HG02642 (cell line): Measurements from ENCODE around the gene ZBTB20.

Experiments used
- ATAC-seq: cut with Tn5 transposase; IDR thresholded peaks from one replicate; pipeline ENCODE4 v1.9.1; 2021; ENCODE audit warnings: mild to moderate bottlenecking; ENCODE audit not compliant: unreplicated experiment, poor library complexity

ZBTB20 gene

GRCh38 chr3:114375608-114376421, 771.3 kb downstream of the ZBTB20 start:
- no peak for ATAC-seq

DNA sequence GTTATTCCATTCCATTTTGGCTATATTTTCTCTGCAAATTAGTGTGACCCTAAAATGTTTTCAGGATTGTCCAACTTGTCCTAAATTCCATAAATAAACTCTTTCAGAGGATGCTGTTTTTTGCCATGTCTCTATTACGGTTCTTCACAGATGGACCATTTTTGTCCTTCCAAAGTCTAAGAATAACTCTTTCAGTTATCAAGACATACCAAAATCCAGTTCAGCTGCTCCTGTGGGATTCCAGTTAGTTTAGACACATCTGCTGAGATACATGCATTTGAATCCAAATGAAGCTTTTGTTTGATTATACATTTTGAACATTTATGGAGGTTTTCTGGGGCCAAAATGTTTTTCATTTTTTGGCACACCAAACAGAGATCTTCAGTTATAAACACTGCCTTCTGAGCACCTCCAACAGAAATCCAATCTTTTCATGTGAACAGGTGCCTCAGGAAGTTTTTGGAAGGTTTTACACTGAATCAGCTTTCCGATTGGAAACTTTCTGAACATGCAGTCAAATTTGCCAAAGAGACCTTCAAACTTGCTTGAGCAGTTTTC, 772.6 kb downstream of the ZBTB20 start:
- no peak for ATAC-seq

DNA sequence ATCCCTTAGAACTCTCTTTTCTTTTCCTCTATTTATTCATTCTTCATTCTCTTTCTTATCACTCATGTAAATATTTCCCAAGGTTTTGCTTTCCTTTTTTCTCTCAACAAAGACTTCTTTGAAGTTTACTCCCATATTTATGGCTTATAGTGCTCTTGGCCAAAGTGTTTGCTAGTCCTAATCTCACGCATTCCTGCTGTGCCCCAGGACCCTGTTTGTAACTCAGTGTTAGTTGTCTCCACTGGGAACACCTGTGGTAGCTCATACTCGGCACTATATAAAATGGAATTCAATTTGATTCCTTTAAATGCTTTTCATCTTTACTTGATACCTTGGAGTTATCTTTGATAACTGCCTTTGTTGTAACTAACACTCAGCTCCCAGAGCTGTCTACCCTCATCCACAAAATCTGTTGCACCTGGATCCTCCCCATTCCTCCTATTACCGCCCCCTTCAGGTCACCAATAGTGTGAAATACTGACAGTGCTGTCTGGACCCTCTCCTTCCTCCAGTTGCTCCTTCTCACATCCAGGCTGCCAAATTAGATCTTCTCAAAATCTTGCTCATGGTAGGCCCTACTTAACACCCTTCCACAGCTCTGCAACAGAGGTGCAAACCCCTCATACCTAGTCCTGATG, 776.4 kb downstream of the ZBTB20 start:
- ATAC-seq: no peak

- ATAC-seq: no peak
Observed at GRCh38 chr3:114365909-114366308, 781.2 kb downstream of the ZBTB20 start.

- no peak for ATAC-seq
Observed at GRCh38 chr3:114364806-114365654, 782.1 kb downstream of the ZBTB20 start.

GRCh38 chr3:114363554-114364202, 783.4 kb downstream of the ZBTB20 start:
- ATAC-seq: no peak

DNA sequence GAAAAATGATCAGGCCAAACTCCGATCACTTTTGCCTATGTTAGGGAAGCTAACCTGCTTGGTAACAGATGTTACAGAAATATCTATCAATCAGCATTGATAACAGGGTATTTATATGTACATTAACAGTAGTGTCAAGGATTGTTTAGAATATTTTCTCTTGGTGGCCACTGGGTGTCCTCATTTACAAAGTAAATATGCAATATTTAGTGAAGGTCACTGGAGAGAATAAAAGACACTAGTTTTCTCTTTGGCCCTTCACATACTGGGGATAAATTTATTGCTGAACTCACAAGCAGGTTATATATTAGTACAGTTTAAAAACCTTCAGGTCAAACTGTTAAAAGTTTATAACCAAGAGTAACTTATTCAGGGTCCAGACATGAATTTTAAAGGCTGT, 784.3 kb downstream of the ZBTB20 start:
- no peak for ATAC-seq

DNA sequence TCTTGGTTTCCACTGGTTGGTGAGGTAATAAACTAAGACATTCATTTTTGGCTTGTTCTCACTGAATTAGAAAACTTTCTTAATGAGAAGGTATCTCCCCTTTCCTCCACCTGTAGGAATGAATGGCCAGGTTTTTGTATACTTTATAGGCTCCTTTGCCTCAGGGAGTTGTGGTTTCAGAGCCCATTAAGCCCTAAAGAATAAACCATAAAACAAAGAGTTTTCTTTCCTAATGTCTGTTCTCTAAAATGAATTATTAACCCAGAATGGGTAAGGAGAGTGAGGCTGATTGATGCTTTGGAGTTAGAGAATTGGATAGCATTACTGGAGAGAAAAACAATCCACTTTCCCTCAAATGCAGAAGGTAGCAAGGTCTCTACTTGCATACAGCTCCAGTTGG, 785.7 kb downstream of the ZBTB20 start:
- no peak for ATAC-seq

GRCh38 chr3:114356525-114356924, 790.6 kb downstream of the ZBTB20 start:
- no peak for ATAC-seq

- ATAC-seq: no peak
Observed at GRCh38 chr3:114356066-114356465, 791.0 kb downstream of the ZBTB20 start.

DNA sequence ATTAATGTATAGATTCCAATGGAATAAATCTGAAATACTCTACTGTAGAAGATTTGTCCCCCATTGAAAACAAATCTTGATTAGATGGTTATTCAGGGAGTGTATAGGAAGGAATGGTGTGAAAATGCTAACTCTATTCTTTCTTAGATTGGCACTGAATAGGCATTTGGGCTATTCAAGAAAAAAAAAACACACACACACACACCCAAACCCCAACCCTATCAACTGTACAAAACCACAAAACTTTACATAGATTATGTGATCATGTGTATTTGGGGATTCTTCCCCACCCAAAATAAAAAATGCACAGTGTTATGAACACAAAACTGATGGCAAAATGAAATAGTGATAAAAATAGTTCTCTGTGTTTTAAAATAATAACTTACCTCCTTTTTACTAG, 791.4 kb downstream of the ZBTB20 start:
- ATAC-seq: no peak

DNA sequence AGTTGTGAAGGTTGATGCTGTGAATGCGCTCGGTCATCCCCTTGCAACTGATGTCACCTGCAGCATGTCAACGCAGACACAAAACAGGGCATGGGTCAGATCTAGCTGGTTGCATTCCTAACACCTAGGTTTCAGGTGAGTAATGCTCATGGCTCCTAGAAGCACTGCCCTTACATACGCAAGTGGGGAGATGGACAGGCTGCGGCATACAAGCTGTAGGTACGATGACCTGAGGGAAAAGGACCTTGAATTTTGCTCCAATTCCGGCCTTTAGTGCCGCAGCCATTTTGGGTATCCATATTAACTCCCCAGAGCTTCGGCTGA, 795.3 kb downstream of the ZBTB20 start:
- no peak for ATAC-seq

DNA sequence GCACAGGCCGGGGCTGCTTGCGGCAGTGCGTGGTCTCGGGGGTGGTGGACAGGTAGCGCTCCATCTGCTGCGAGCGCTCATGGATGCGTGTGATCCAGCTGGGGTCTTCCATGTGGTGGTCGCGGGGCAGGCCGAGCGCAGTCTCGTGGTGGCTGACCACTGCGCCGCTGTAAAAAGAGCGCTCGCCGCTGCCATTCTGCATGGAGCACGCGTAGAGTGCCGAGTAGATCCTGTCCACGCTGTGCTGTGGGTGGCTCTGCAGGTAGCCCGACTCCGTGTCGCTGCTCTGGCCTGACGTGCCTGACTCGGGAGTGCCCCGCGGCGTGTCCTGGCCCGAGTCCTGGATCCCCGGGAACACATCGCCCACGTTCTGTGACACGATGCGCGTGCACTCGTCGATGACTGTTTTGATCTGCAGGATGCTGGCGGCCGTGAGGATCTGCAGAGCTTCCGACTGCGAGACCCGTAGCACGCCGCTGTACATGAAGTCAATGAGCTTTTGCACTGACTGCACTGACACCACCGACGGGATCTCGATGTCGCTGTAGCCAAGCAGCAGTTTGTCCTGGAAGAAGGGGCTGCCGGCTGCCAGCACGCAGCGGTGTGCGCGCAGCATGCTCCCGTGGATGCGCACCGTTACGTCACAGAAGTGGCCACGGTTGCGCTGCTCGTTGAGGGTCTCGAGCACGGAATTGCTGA, 795.8 kb downstream of the ZBTB20 start:
- ATAC-seq: no peak

DNA sequence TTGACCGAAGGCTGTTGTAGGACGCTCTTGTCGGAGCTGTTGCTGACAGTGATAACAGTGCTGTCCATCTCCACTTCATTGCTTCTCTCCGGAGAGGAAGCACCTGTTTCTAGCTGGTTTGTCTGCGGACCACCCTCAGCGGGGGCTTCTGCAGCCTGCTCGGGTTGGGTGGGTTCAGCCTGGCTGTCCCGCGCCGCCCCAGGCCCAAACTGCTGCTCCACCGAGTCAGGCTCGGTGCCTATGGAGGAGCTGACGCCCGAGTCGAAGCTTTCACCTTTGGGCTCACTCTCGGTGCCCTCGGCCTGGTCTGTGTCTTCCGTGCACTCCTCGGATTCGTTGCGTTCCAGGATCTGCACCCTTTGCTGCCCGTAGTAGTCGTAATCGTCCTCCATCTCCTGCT, 796.4 kb downstream of the ZBTB20 start:
- ATAC-seq: no peak

DNA sequence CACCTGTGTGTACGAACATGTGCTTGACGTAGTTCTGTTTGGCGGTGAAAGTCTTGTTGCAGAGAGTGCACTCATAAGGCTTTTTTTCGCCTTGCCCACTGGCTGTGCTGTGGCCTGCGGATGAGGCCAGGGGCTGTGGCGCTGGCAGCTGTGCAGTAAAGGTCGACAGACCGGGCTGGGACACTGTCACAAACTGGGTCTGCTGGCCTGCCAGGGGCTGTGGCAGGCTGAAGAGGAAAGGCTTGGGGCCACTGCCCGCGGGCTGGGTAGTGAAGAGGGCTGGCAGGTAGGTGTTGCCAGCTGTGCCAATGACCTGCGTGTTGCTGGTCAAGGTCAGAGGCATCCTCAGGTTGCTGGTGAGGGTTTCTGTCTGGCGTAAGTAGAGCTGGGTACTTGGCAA, 796.8 kb downstream of the ZBTB20 start:
- ATAC-seq: no peak

DNA sequence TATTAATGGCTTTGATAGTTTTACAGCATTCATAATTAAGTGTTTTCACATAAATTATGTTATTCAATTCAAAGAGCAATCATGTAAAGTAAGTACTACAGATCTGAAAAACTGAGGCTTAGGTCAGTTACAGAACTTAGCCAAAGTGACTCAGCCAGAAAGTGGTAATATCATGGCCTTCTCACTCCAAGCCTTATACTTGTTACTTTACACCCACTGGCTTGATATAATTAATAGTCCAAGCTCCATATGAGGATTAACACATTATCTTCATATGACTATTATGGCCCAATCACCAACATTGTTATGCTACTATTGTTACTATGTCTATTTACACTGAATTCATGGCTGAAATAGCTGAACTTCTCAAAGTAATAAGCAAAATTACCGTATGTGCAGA, 802.6 kb downstream of the ZBTB20 start:
- ATAC-seq: no peak

DNA sequence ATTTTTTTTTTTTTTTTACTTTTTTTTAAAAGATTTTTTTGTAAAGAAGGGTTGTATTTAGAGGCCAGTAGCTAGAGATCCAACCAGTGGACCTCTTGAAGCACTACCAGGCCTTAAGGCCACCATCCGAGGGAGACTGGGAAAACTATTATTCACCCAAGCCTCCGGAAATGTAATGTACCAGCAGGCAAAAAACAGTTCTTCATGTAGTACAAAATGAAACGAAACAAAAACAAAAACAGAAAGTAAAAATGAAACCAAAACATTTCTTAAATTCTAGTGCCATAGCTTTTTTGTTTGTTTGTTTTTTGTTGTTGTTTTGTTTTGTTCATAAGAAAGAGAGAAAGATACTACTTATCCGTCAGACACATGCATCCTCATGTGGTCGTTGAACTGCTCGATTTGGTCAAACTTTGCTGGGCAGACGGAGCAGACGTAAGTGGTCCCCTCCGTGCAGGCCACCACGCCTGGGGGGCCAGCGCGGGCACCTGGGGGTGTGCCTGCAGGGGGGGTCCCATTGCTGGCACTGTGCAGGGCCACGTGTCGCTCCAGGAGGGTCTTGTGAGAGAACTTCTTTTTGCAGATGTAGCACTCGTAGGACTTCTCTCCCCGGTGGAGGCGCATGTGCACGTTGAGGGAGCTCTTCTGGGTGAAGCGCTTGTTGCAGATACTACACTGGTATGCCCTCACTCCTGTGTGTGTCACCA, 808.3 kb downstream of the ZBTB20 start:
- no peak for ATAC-seq

DNA sequence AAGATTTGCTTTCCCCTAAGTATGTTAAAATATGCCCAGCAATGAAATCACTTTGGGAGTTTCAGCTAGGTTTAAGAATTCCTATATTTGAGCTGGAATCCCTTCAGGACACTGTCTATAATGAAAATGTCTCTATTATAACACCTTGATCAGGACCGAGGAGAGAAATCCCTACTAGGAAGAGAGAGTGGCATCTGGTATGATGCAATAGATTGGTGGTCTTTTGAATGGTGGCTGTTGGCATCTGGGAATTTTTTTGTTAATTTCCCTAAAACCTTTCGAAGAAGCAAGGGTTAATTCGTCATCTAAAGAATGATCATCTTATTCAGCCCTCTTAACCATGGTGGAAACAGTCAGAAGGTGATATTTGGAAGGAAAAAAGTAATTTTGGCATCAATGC, 810.2 kb downstream of the ZBTB20 start:
- ATAC-seq: no peak

DNA sequence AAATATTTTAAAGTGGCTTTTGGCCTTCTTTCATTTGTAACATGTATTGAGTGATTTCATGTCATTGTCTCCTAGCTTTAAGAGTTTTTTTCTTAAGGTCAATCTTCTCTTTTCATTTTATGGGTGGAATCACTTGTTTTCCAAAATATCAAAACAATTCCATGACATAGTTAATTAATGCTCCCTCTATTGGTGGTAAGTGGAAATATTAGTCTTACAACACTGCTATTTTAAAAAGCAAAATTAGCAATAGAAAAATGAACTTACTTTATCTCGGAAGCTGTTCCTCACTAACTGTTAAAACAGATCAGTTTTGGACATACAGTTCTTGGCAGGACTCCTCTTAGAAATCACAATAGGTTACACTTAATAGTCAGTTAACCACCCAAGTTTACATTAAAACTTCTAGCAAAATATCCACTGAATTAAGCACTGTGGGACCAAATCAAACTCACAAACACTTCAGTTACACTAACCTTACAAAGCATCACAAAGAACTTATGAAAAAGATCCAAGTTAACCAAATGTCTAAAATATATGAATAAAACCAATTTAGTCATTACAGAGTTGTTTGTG, 810.9 kb downstream of the ZBTB20 start:
- no peak for ATAC-seq
